ENCODE measurements around the gene ARL9. TPM values are rescaled to one million over a fixed set of nuclear protein-coding genes. Genes with fewer than 3 reads are reported as not detected.

ARL9 gene
- total RNA-seq, 1 experiment from 2014 or later: not detected

- no peak overlapping the region for H3K27ac Mint-ChIP-seq
- DNase-seq: no peak
- Histone ChIP-seq H3K79me1 (ENCODE audit: insufficient read depth, low read depth, low read length, poor library complexity, severe bottlenecking) (no peaks in the 10 kb centered on the region), H4K91ac (ENCODE audit: insufficient read length, low read depth, low read length) (no peak overlapping the region), H3K14ac (ENCODE audit: insufficient read depth, low read length) (no peak overlapping the region), H2BK12ac (ENCODE audit: insufficient read length, low read depth, low read length) (no peak overlapping the region), H3K27ac (ENCODE audit: insufficient read length, low read depth, low read length) (no peak overlapping the region), H2BK5ac (ENCODE audit: insufficient read length, low read length) (no peak overlapping the region), H3K4me1 (ENCODE audit: insufficient read depth, low read length) (no peaks in the 10 kb centered on the region), H2AK5ac (ENCODE audit: insufficient read length, low read length) (no peak overlapping the region), H4K20me1 (ENCODE audit: control insufficient read depth, insufficient read depth, insufficient read length) (no peaks in the 10 kb centered on the region), H3K9me3 (ENCODE audit: control insufficient read depth, low read depth, low read length) (no peaks in the 10 kb centered on the region), H3K4me2 (ENCODE audit: insufficient read depth, insufficient read length, low read length) (no peak overlapping the region), H3K18ac (ENCODE audit: insufficient read length, low read depth, low read length) (no peak overlapping the region), H2AFZ (ENCODE audit: low read length) (no peak overlapping the region), H3K4ac (ENCODE audit: low read depth, low read length) (no peak overlapping the region), H2BK20ac (ENCODE audit: low read depth, low read length, poor library complexity, severe bottlenecking) (no peak overlapping the region), H3T11ph (ENCODE audit: low read length) (no peak overlapping the region), H4K8ac (replicated peaks; ENCODE audit: insufficient read length, low read depth, low read length) (no peak overlapping the region), H4K5ac (ENCODE audit: insufficient read length, low read depth, low read length) (no peak overlapping the region), H2BK15ac (ENCODE audit: low read depth, low read length) (no peak overlapping the region), H3K23ac (ENCODE audit: insufficient read length, low read depth, low read length) (no peak overlapping the region), H3K27me3 (ENCODE audit: insufficient read depth, low read length) (peaks cover 24% of the 10 kb centered on the region; the same call in 1 of the 2 replicates), H3K79me2 (ENCODE audit: insufficient read depth, low read length) (no peaks in the 10 kb centered on the region), H3K56ac (ENCODE audit: insufficient read length, low read depth, low read length) (no peak overlapping the region), H3K9ac (ENCODE audit: extremely low read depth, insufficient read length, low read length) (no peak overlapping the region), H2BK120ac (ENCODE audit: low read depth, low read length, poor library complexity, severe bottlenecking) (no peak overlapping the region), H3K23me2 (ENCODE audit: insufficient read length, low read depth, low read length, poor library complexity, severe bottlenecking) (peaks cover 11% of the 10 kb centered on the region)
- no peak for TF ChIP-seq CTCF (conservative IDR thresholded peaks at IDR 0.05)
- H3K36me3 Mint-ChIP-seq (ENCODE audit: insufficient read depth in 1 of 3, low read depth in 3 of 3): no peaks in the 10 kb centered on the region; a peak in 1 of 7 replicates
- peaks cover 2 to 4% of the 10 kb centered on the region in 2 experiments; a peak in 2 of 4 replicates for H3K4me1 Mint-ChIP-seq
- peaks cover 37% of the 10 kb centered on the region for H3K27me3 Mint-ChIP-seq (ENCODE audit: low read depth)
- WGBS (ENCODE audit: extremely low coverage, insufficient read length, low lambda C conversion rate): no CpG with 5 or more reads among the region's 4 CpGs
- no peak overlapping the region for H3K4me3 Mint-ChIP-seq
- H3K9me3 Mint-ChIP-seq: no peaks in the 10 kb centered on the region
Measured at GRCh38 chr4:56531823-56532222, 26.2 kb downstream of the ARL9 start.

Data from H9 (cell line).